K562 (cell line): ENCODE data around the gene MPDU1. TPM values are rescaled to one million over a fixed set of nuclear protein-coding genes. Genes with fewer than 3 reads are reported as not detected.
A peak's percentile ranks its signal among the peaks of the same experiment; 100 is the strongest.

ENCODE experiments used
- ATAC-seq: fragments of 200-7000 bp; cut with Tn5 transposase; 3 replicates; pipeline ENCODE4 v1.9.1; 2020; ENCODE audit warnings: moderate library complexity
- BruUV-seq: library from RNA; stranded (reverse); fragments of 400-500 nt; replicated peaks from 2 replicates; lab custom pipeline; 2021; lab: Mats Ljungman, UMichigan
- CTCF ChIA-PET: fragments of 300-600 bp; formaldehyde crosslinking; extraction: SDS; loops from one replicate; lab custom pipeline; 2021; ENCODE audit warnings: low intra/inter-chr PET ratio; lab: Yijun Ruan, JAX
- POLR2A ChIA-PET: fragments of 300-600, 350-650 bp; sonication (Branson Sonifier 250); formaldehyde crosslinking; extraction: SDS; loops from one replicate; lab custom pipeline; 2021; ENCODE audit warnings: antibody characterized with exemption, inconsistent platforms; lab: Yijun Ruan, JAX
- DNase-seq, 4 experiments: peaks; one replicate each; pipeline versions ENCODE4 v3.0.0 to v3.0.0-alpha.2; 2011 to 2018; ENCODE audit warnings: low spot score in 3 of 4, mixed read lengths in 3 of 4; ENCODE audit errors: extremely low read depth in 1 of 4
- FAIRE-seq: peaks from 2 replicates; lab custom pipeline; 2011; peaks lifted over from hg19 to GRCh38; lab: Jason Lieb, UNC
- H2AFZ ChIP-seq: 2 replicates; pipeline ENCODE4 v1.6.0; 2011; ENCODE audit warnings: low read depth, low read length, control low read depth, inconsistent platforms
- H3K27ac ChIP-seq: fragments of 200-600 bp; 3 replicates; pipeline ENCODE4 v1.8.0; 2011; ENCODE audit warnings: low read depth, mild to moderate bottlenecking, control low read depth, inconsistent platforms, low read length, moderate library complexity, mixed read lengths; ENCODE audit errors: extremely low read depth
- H3K27me3 ChIP-seq, 2 experiments: fragments of 300-600 bp in 1 of 2; 2 replicates in 1 of 2; 3 replicates in 1 of 2; pipeline versions ENCODE4 v1.6.0 to v1.8.0; 2011; ENCODE audit warnings: inconsistent platforms in 2 of 2, low read length in 2 of 2, mild to moderate bottlenecking in 1 of 2, mixed read lengths in 1 of 2, moderate library complexity in 1 of 2; ENCODE audit not compliant: control insufficient read depth in 2 of 2, insufficient read depth in 2 of 2
- H3K36me3 ChIP-seq: fragments of 300-600 bp; 3 replicates; pipeline ENCODE4 v1.8.0; 2011; ENCODE audit warnings: mild to moderate bottlenecking, low read length, inconsistent platforms; ENCODE audit not compliant: control insufficient read depth, insufficient read depth
- H3K4me1 ChIP-seq, 2 experiments: fragments of 200-600 bp in 1 of 2; replicated peaks in 1 of 2; 2 replicates in 1 of 2; 3 replicates in 1 of 2; pipeline versions ENCODE4 v1.5.1 to v1.8.0; 2011; ENCODE audit warnings: inconsistent platforms in 2 of 2, low read length in 2 of 2, mild to moderate bottlenecking in 1 of 2, mixed read lengths in 1 of 2, moderate library complexity in 1 of 2; ENCODE audit not compliant: control insufficient read depth in 2 of 2, insufficient read depth in 2 of 2
- H3K4me2 ChIP-seq: 2 replicates; pipeline ENCODE4 v1.6.1; 2011; ENCODE audit warnings: low read length, control low read depth, inconsistent platforms, mixed read lengths; ENCODE audit not compliant: insufficient read depth
- H3K4me3 ChIP-seq: fragments of 200-600 bp; sonication (generic), shearing (Covaris generic); 2 replicates; pipeline ENCODE4 v1.5.1; 2016; ENCODE audit warnings: control low read depth, inconsistent platforms
- H3K79me2 ChIP-seq: fragments of 200-600 bp; 3 replicates; pipeline ENCODE4 v1.8.0; 2011; ENCODE audit warnings: low read length, inconsistent platforms; ENCODE audit not compliant: control insufficient read depth, insufficient read depth
- H3K9ac ChIP-seq, 2 experiments: 2 replicates each; pipeline versions ENCODE4 v1.6.0 to v1.6.1; 2011; ENCODE audit warnings: low read depth in 2 of 2, low read length in 2 of 2, control low read depth in 1 of 2, inconsistent platforms in 1 of 2, mild to moderate bottlenecking in 1 of 2, mixed read lengths in 1 of 2; ENCODE audit not compliant: insufficient read depth in 1 of 2
- H3K9me1 ChIP-seq: one replicate; pipeline ENCODE4 v1.6.0; 2011; ENCODE audit warnings: inconsistent platforms, mild to moderate bottlenecking, low read length, moderate library complexity; ENCODE audit not compliant: control insufficient read depth, insufficient read depth
- H3K9me3 ChIP-seq: replicated peaks from 2 replicates; pipeline ENCODE4 v1.5.1; 2011; ENCODE audit warnings: low read depth, low read length, inconsistent platforms; ENCODE audit not compliant: control insufficient read depth, insufficient read depth
- H4K20me1 ChIP-seq: replicated peaks from 2 replicates; pipeline ENCODE4 v1.6.1; 2011; ENCODE audit warnings: low read length, inconsistent platforms, mixed read lengths; ENCODE audit not compliant: control insufficient read depth, insufficient read depth
- MNT ChIP-seq, 2 experiments: fragments of 450-650 bp; conservative IDR thresholded peaks; 2 replicates each; pipeline ENCODE4 v1.6.1; 2017; ENCODE audit warnings: mild to moderate bottlenecking in 2 of 2, moderate library complexity in 2 of 2
- ZNF644 ChIP-seq: fragments of 200-800 bp; sonication (Bioruptor generic); IDR thresholded peaks from 2 replicates; pipeline ENCODE4 v1.6.1; 2016; ENCODE audit warnings: low read depth, missing genetic modification characterization, missing compliant biosample characterization
- WGBS: fragments of 100-300 bp; shearing (Covaris generic); methylation state at CpG from one replicate; pipeline ENCODE4 v1.1.6; 2016; ENCODE audit warnings: low coverage, mixed read lengths; ENCODE audit not compliant: insufficient coverage; ENCODE audit errors: missing lambda C conversion rate; 5-methylcytosine and 5-hydroxymethylcytosine counted together
- in situ Hi-C: fragments of 300-500 bp; cut with MboI; formaldehyde crosslinking; loops from 4 replicates; pipeline ENCODE4 v1.15.0; 2018; ENCODE audit warnings: inconsistent platforms, mixed read lengths
- intact Hi-C: fragments of 100-400 bp; cut with micrococcal nuclease; formaldehyde crosslinking; loops from 2 replicates; pipeline ENCODE4 v1.14.2; 2022
- polyA plus RNA-seq, 8 experiments: library from polyadenylated mRNA; depleted of rRNA in 4 of 8; stranded (reverse) in 5 of 8; unstranded in 3 of 8; fragments of >200 nt; fragmentation: Nextera tagmentation in 2 of 8; fragmentation: Illumina TruSeq in 1 of 8; extraction: Ambion mirVana in 2 of 8; extraction: Trizol in 1 of 8; gene quantifications; 2 replicates each; pipeline versions ENCODE4 v1.2.1 to v1.2.3, GENCODE V29; 2011 to 2014; ENCODE audit warnings: inconsistent platforms in 1 of 8, missing spikeins in 1 of 8
- total RNA-seq, 7 experiments: library from RNA; depleted of rRNA in 6 of 7; stranded (reverse); fragments of >200 nt in 6 of 7; fragmentation: Illumina TruSeq in 2 of 7; extraction: Trizol in 2 of 7; gene quantifications; 2 replicates each; pipeline versions ENCODE4 v1.2.1 to v1.2.3, GENCODE V29; 2011 to 2021; ENCODE audit warnings: low replicate concordance in 1 of 7

Gene MPDU1
- total and polyA plus RNA-seq, 9 of the 15 experiments (the other 6 are each of a cell fraction or from before 2014, with no cell fraction given), result 4.9 to 179 (median 77.1) TPM

DNA sequence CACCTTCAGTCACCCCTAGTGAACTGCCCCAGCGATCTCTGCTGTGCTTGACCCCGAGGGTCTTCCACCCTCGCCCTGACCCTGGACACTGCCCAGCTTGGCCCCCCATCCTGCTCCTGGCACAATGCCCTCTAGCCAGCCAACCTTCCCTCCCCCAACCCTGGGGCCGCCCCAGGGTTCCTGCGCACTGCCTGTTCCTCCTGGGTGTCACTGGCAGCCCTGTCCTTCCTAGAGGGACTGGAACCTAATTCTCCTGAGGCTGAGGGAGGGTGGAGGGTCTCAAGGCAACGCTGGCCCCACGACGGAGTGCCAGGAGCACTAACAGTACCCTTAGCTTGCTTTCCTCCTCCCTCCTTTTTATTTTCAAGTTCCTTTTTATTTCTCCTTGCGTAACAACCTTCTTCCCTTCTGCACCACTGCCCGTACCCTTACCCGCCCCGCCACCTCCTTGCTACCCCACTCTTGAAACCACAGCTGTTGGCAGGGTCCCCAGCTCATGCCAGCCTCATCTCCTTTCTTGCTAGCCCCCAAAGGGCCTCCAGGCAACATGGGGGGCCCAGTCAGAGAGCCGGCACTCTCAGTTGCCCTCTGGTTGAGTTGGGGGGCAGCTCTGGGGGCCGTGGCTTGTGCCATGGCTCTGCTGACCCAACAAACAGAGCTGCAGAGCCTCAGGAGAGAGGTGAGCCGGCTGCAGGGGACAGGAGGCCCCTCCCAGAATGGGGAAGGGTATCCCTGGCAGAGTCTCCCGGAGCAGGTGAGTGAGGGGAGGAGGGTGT is 24.9 kb upstream of the MPDU1 start, which contains the start of gene TNFSF13:
Gene TNFSF13 (plus strand): TSS at position 207 of the 776 bp plus-strand sequence. CDS start 290 bp downstream, at position 497.
- no peaks in the 10 kb centered on the region for H3K9me3 ChIP-seq
- no peak for ATAC-seq
- peak within 1 kb of the TSS in 1 of 2 experiments; percentile 61; a peak in 2 of 4 replicates for H3K9ac ChIP-seq
- H3K27me3 ChIP-seq, result no peaks in the 10 kb centered on the region
- in situ Hi-C loops, result loop anchor here (10.0 to 25.0 kb wide), 2 partner anchors 204 to 521 kb away; partner anchors contain the start of genes KCTD11, SLC16A11, SLC16A13 and TMEM95
- H3K79me2 ChIP-seq, result peaks cover 25% of the 10 kb centered on the region
- no peak within 1 kb of the TSS for H3K4me2 ChIP-seq
- BruUV-seq, result no TSS peak
- H3K4me3 ChIP-seq, result no peak within 1 kb of the TSS
- H3K27ac ChIP-seq, result no peak within 1 kb of the TSS
- TF ChIP-seq MNT (conservative IDR thresholded peaks at IDR 0.05), result no peak
- no peak for TF ChIP-seq ZNF644 (tag)
- intact Hi-C loops, result no loop called here
- no peaks in the 10 kb centered on the region for H4K20me1 ChIP-seq
- ChIA-PET CTCF (interaction anchor here (1.9 kb wide), 1 partner anchor 203 kb away, joined by 9 read pairs; no protein-coding TSS in a partner anchor), POLR2A (interaction anchor here (0.6 kb wide), 1 partner anchor 272 kb away, joined by 3 read pairs; no protein-coding TSS in a partner anchor)
- H3K36me3 ChIP-seq, result peaks cover 8% of the 10 kb centered on the region; the same call in 1 of the 3 replicates
- H2AFZ ChIP-seq, result peak within 1 kb of the TSS; percentile 53; the same call in 1 of the 2 replicates
- H3K9me1 ChIP-seq, result no peaks in the 10 kb centered on the region
- WGBS, result 43% methylated on average over 5 of the region's 16 CpGs
- no peak for FAIRE-seq
- DNase-seq, result no peak
- peaks cover 12 to 55% of the 10 kb centered on the region in 2 experiments; a peak in 4 of 5 replicates for H3K4me1 ChIP-seq
